CD4-positive, alpha-beta T cell (primary cell): ENCODE results near the gene MARCHF6. TPM values are rescaled to one million over a fixed set of nuclear protein-coding genes. Genes with fewer than 3 reads are reported as not detected.

Experiments used
- ATAC-seq: fragments of 200-7000 bp; cut with Tn5 transposase; one replicate; pipeline ENCODE4 v1.10.0; 2022; ENCODE audit warnings: mild to moderate bottlenecking; ENCODE audit not compliant: poor library complexity
- CTCF ChIA-PET: fragments of 350-600 bp; sonication (Branson Sonifier 250); formaldehyde crosslinking; loops from one replicate; lab custom pipeline; 2021; ENCODE audit warnings: antibody characterized with exemption, inconsistent platforms; lab: Charles Lee
- POLR2A ChIA-PET: fragments of 350-600 bp; sonication (Branson Sonifier 250); formaldehyde crosslinking; loops from one replicate; lab custom pipeline; 2021; ENCODE audit warnings: antibody characterized with exemption, inconsistent platforms; lab: Charles Lee
- DNase-seq, 14 experiments: peaks; one replicate each; pipeline ENCODE4 v3.0.0-alpha.2; 2013 to 2020; ENCODE audit warnings: mixed read lengths in 2 of 14
- H3K27ac ChIP-seq, 2 donors: one replicate each; pipeline versions ENCODE4 v1.5.1 to v1.7.0; 2013; ENCODE audit warnings: low read length in 2 of 2, low read depth in 1 of 2, mild to moderate bottlenecking in 1 of 2
- H3K27me3 ChIP-seq, 2 experiments: 1 replicate in 1 of 2; 2 replicates in 1 of 2; pipeline versions ENCODE4 v1.6.1 to v1.7.0; 2013; ENCODE audit warnings: low read length in 2 of 2, control low read depth in 1 of 2, mild to moderate bottlenecking in 1 of 2, moderate library complexity in 1 of 2; ENCODE audit not compliant: insufficient read depth in 2 of 2, control insufficient read depth in 1 of 2
- H3K36me3 ChIP-seq: one replicate; pipeline ENCODE4 v1.6.1; 2013; ENCODE audit warnings: low read length, control low read depth; ENCODE audit not compliant: insufficient read depth
- H3K4me1 ChIP-seq: one replicate; pipeline ENCODE4 v1.6.1; 2013; ENCODE audit warnings: low read length, control low read depth; ENCODE audit not compliant: insufficient read depth
- H3K4me3 ChIP-seq: one replicate; pipeline ENCODE4 v1.5.1; 2013; ENCODE audit warnings: mild to moderate bottlenecking, low read length, moderate library complexity
- H3K9me3 ChIP-seq, 2 experiments: 1 replicate in 1 of 2; 2 replicates in 1 of 2; pipeline versions ENCODE4 v1.6.1 to v1.7.0; 2013; ENCODE audit warnings: low read length in 2 of 2, mild to moderate bottlenecking in 2 of 2, control low read depth in 1 of 2, moderate library complexity in 1 of 2; ENCODE audit not compliant: control insufficient read depth in 1 of 2, insufficient read depth in 1 of 2
- H3K27ac Mint-ChIP-seq: one replicate; pipeline ENCODE4 v1.8.0; 2020; ENCODE audit warnings: mixed read lengths
- H3K27me3 Mint-ChIP-seq: one replicate; pipeline ENCODE4 v1.8.0; 2021; ENCODE audit warnings: mixed read lengths
- H3K36me3 Mint-ChIP-seq: one replicate; pipeline ENCODE4 v1.8.0; 2021; ENCODE audit warnings: low read depth, mixed read lengths
- H3K4me1 Mint-ChIP-seq: one replicate; pipeline ENCODE4 v1.8.0; 2021; ENCODE audit warnings: low read depth, mixed read lengths
- H3K4me3 Mint-ChIP-seq: one replicate; pipeline ENCODE4 v1.8.0; 2020; ENCODE audit warnings: mild to moderate bottlenecking, mixed read lengths
- H3K9me3 Mint-ChIP-seq: one replicate; pipeline ENCODE4 v1.8.0; 2020; ENCODE audit warnings: mixed read lengths
- intact Hi-C, 2 experiments: fragments of 100-400 bp; cut with DNase I in 1 of 2; cut with micrococcal nuclease in 1 of 2; formaldehyde crosslinking; loops; one replicate each; pipeline versions ENCODE4 v1.15.1 to v1.9.0; 2023 to 2025; cut with DNase I, micrococcal nuclease
- total RNA-seq, 174 experiments: library from RNA in 2 of 174; stranded (reverse) in 2 of 174; gene quantifications; one replicate each; pipeline ENCODE4 v1.2.3 and lab custom pipeline; 2021 to 2026
- TF ChIP-seq, protein P1 (sequence below): fragments of 200-600 bp; IDR thresholded peaks from one replicate; pipeline ENCODE4 v1.8.0; 2022; ENCODE audit warnings: antibody characterized with exemption, mild to moderate bottlenecking

Gene MARCHF6
- total RNA-seq, 2 experiments from 2014 or later: 176 to 182 TPM

DNA sequence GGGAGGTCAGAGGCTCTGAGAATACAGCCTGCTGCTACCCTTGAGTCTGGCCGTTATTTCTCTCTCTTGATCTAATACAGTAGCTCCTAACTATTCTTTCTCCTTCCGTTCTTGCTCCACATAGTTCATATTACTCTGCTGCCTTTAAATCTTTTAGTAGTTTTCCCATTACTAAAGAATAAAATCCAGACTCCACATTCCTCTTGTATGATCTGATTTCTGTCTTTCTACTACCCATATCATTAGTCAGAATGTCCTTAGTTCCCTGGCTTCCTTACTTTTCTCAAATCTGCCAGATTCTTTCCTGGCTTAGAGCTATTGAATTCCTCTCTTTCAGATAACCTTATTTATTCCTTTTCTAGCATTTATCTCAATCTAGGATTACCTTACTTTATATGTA lies 40.0 kb downstream of the MARCHF6 start:
- ChIA-PET CTCF (interaction anchor here (1.0 kb wide), 1 partner anchor 109 kb away, joined by 3 read pairs; no protein-coding TSS in a partner anchor), POLR2A (interaction anchor here (0.9 to 1.3 kb wide), 3 partner anchors 15 to 40 kb away, joined by 3 to 4 read pairs (median 3); partner anchors contain the start of gene MARCHF6)
- ATAC-seq (no peak), DNase-seq (no peak)
- no peak overlapping the region for H3K4me3 Mint-ChIP-seq
- no peaks in the 10 kb centered on the region for H3K27me3 Mint-ChIP-seq
- no peak overlapping the region for H3K27ac Mint-ChIP-seq
- Histone ChIP-seq H3K9me3 (no peaks in the 10 kb centered on the region), H3K4me1 (no peaks in the 10 kb centered on the region), H3K36me3 (peaks cover 78% of the 10 kb centered on the region), H3K27ac (no peak overlapping the region), H3K27me3 (no peaks in the 10 kb centered on the region), H3K4me3 (no peak overlapping the region)
- TF ChIP-seq, protein P1, sequence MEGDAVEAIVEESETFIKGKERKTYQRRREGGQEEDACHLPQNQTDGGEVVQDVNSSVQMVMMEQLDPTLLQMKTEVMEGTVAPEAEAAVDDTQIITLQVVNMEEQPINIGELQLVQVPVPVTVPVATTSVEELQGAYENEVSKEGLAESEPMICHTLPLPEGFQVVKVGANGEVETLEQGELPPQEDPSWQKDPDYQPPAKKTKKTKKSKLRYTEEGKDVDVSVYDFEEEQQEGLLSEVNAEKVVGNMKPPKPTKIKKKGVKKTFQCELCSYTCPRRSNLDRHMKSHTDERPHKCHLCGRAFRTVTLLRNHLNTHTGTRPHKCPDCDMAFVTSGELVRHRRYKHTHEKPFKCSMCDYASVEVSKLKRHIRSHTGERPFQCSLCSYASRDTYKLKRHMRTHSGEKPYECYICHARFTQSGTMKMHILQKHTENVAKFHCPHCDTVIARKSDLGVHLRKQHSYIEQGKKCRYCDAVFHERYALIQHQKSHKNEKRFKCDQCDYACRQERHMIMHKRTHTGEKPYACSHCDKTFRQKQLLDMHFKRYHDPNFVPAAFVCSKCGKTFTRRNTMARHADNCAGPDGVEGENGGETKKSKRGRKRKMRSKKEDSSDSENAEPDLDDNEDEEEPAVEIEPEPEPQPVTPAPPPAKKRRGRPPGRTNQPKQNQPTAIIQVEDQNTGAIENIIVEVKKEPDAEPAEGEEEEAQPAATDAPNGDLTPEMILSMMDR: no peak
- peaks cover 97% of the 10 kb centered on the region for H3K36me3 Mint-ChIP-seq
- no peaks in the 10 kb centered on the region for H3K4me1 Mint-ChIP-seq
- no peaks in the 10 kb centered on the region for H3K9me3 Mint-ChIP-seq
- intact Hi-C loops: no loop called here

DNA sequence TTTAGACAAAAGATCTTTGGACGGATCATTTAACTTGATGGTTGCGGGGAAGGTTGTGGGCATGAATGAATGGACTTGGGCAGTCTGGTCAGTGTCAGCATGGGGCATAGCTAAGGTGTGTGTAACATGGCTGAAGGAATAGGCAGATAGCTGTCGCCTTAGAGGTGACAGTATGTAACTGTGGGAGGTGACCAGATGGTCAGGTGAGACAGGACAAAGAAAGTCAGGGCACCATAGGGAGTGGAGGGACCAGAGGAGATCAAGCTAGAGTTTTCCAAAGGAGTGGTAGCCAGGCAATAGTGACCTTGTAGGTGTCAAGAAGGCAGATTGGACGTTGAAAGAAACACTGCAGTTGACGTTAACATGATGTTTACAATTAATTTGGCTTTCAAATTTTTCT lies 43.1 kb downstream of the MARCHF6 start:
- Mint-ChIP-seq H3K4me1 (peaks cover 5% of the 10 kb centered on the region), H3K9me3 (no peaks in the 10 kb centered on the region), H3K4me3 (no peak overlapping the region), H3K36me3 (peaks cover 89% of the 10 kb centered on the region), H3K27me3 (no peaks in the 10 kb centered on the region), H3K27ac (no peak overlapping the region)
- TF ChIP-seq, protein P1: no peak
- no peaks in the 10 kb centered on the region for H3K4me1 ChIP-seq
- H3K27ac ChIP-seq: no peak overlapping the region
- POLR2A ChIA-PET: no interaction called here
- CTCF ChIA-PET: interaction anchor here (1.3 kb wide), 1 partner anchor 32 kb away, joined by 5 read pairs; no protein-coding TSS in a partner anchor
- DNase-seq: no peak
- H3K36me3 ChIP-seq: peaks cover 66% of the 10 kb centered on the region
- H3K27me3 ChIP-seq: no peaks in the 10 kb centered on the region
- ATAC-seq: no peak
- intact Hi-C loops: no loop called here
- H3K4me3 ChIP-seq: no peak overlapping the region
- no peaks in the 10 kb centered on the region for H3K9me3 ChIP-seq

DNA sequence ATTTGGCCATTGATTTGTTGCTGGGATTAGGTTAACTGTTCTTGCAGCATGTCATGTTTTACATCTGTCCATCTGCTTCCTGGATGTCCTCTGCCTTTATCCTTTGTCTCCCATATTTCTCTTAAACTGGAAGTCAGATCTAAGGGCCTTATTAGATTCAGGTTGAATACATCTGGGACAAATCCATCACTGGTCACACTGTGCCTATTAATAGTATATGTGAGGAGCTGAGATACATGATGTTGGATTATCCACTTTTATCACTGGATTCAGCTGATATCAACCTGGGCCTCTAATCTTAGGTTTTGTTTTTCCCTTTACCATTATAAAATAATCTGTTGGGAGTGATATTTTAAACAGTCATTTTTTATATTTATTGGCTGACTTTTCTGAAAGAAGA lies 46.3 kb downstream of the MARCHF6 start:
- peaks cover 5% of the 10 kb centered on the region for H3K4me1 Mint-ChIP-seq
- POLR2A ChIA-PET: interaction anchor here (0.8 kb wide), 1 partner anchor 45 kb away, joined by 3 read pairs; no protein-coding TSS in a partner anchor
- CTCF ChIA-PET: no interaction called here
- no peaks in the 10 kb centered on the region for H3K27me3 Mint-ChIP-seq
- Histone ChIP-seq H3K4me3 (no peak overlapping the region), H3K36me3 (peaks cover 72% of the 10 kb centered on the region), H3K27ac (no peak overlapping the region), H3K9me3 (no peaks in the 10 kb centered on the region), H3K4me1 (no peaks in the 10 kb centered on the region), H3K27me3 (no peaks in the 10 kb centered on the region)
- no peak overlapping the region for H3K4me3 Mint-ChIP-seq
- DNase-seq (no peak), ATAC-seq (no peak)
- TF ChIP-seq, protein P1: no peak
- peaks cover 89% of the 10 kb centered on the region for H3K36me3 Mint-ChIP-seq
- no peaks in the 10 kb centered on the region for H3K9me3 Mint-ChIP-seq
- no peak overlapping the region for H3K27ac Mint-ChIP-seq
- intact Hi-C loops: no loop called here
